Common myeloid progenitor, CD34-positive (primary cell): ENCODE data around the gene SMAD7.
"Not testable (repeated sequence)": the region's sequence is repeated elsewhere in the genome, so short reads cannot be mapped to it uniquely, and the experiment has no call there.

Experiments
- CTCF ChIA-PET: fragments of 350-600 bp; sonication (Branson Sonifier 250); formaldehyde crosslinking; loops from one replicate; lab custom pipeline; 2021; ENCODE audit warnings: antibody characterized with exemption; lab: Charles Lee
- POLR2A ChIA-PET: fragments of 350-600 bp; sonication (Branson Sonifier 250); formaldehyde crosslinking; loops from one replicate; lab custom pipeline; 2021; ENCODE audit warnings: antibody characterized with exemption; lab: Charles Lee
- DNase-seq, 3 donors: peaks; one replicate each; pipeline versions ENCODE4 v3.0.0 to v3.0.0-alpha.2; 2013
- H3K27ac ChIP-seq, 2 experiments: 1 replicate in 1 of 2; 2 replicates in 1 of 2; pipeline ENCODE4 v1.7.0; 2013; ENCODE audit warnings: inconsistent platforms in 2 of 2, low read length in 2 of 2, mild to moderate bottlenecking in 2 of 2, low read depth in 1 of 2, moderate library complexity in 1 of 2; ENCODE audit not compliant: severe bottlenecking in 2 of 2, insufficient read depth in 1 of 2, poor library complexity in 1 of 2
- H3K27me3 ChIP-seq, 5 experiments: replicated peaks in 2 of 5; 1 replicate in 3 of 5; 2 replicates in 2 of 5; pipeline versions ENCODE4 v1.6.1 to v1.7.0; 2013; ENCODE audit warnings: low read length in 4 of 5, mild to moderate bottlenecking in 2 of 5, moderate library complexity in 2 of 5, inconsistent platforms in 1 of 5; ENCODE audit not compliant: insufficient read depth in 5 of 5, control insufficient read depth in 4 of 5
- H3K36me3 ChIP-seq, 4 experiments: 1 replicate in 2 of 4; 2 replicates in 2 of 4; pipeline versions ENCODE4 v1.6.1 to v1.7.0; 2013; ENCODE audit warnings: low read length in 3 of 4, control low read depth in 1 of 4, mild to moderate bottlenecking in 1 of 4; ENCODE audit not compliant: control insufficient read depth in 4 of 4, insufficient read depth in 4 of 4
- H3K4me1 ChIP-seq, 4 experiments: 1 replicate in 3 of 4; 2 replicates in 1 of 4; pipeline versions ENCODE4 v1.6.1 to v1.7.1; 2013; ENCODE audit warnings: low read length in 3 of 4, mild to moderate bottlenecking in 3 of 4, control low read depth in 1 of 4, inconsistent platforms in 1 of 4, moderate library complexity in 1 of 4; ENCODE audit not compliant: control insufficient read depth in 4 of 4, insufficient read depth in 4 of 4; ENCODE audit errors: control extremely low read depth in 1 of 4
- H3K4me3 ChIP-seq, 7 experiments: 1 replicate in 4 of 7; 2 replicates in 3 of 7; pipeline versions ENCODE4 v1.5.1 to v1.7.0; 2013; ENCODE audit warnings: mild to moderate bottlenecking in 7 of 7, low read length in 6 of 7, moderate library complexity in 6 of 7, inconsistent platforms in 2 of 7, low read depth in 2 of 7, control low read depth in 1 of 7; ENCODE audit not compliant: insufficient read depth in 4 of 7, control insufficient read depth in 1 of 7; ENCODE audit errors: extremely low read depth in 1 of 7
- H3K9me3 ChIP-seq, 5 experiments: 1 replicate in 4 of 5; 2 replicates in 1 of 5; pipeline versions ENCODE4 v1.6.1 to v1.7.1; 2013; ENCODE audit warnings: low read length in 4 of 5, mild to moderate bottlenecking in 2 of 5, inconsistent platforms in 1 of 5, low read depth in 1 of 5, moderate library complexity in 1 of 5; ENCODE audit not compliant: control insufficient read depth in 4 of 5, insufficient read depth in 2 of 5; ENCODE audit errors: control extremely low read depth in 1 of 5
- WGBS: methylation state at CpG from one replicate; pipeline ENCODE4 v1.1.5; 2013; ENCODE audit not compliant: insufficient coverage; 5-methylcytosine and 5-hydroxymethylcytosine counted together

Gene SMAD7

DNA sequence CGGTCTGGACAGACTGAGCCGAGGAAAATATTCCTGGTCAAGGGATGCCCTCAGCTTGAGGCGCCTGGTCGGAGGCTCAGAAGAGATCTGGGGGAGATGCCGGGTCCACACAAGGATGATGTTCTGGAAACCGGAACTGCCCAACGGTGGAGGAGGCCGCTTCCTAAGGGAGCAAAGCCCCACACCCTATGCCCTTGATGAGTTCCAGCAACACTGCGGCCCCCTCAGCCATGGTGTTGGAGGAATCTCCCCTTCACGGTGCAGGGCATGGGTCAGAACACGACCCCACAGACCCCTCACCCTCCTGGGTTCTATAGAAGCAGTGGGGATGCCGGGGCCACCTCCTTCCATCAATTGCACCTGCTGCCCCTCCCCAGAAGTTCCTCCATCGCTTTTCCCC is 79.8 kb downstream of the SMAD7 start:
- WGBS: 100% methylated on average over 2 of the region's 13 CpGs
- H3K27me3 ChIP-seq, DNase-seq, POLR2A ChIA-PET, H3K9me3 ChIP-seq, H3K27ac ChIP-seq, CTCF ChIA-PET, H3K36me3 ChIP-seq, H3K4me3 ChIP-seq: not testable (repeated sequence)
- H3K4me1 ChIP-seq: peaks cover 2 to 14% (median 4%) of the 10 kb centered on the region in 4 experiments
